GM23338 (cell line): ENCODE results near the gene ECE2. TPM values are rescaled to one million over a fixed set of nuclear protein-coding genes. Genes with fewer than 3 reads are reported as not detected.

Source experiments
- ATAC-seq: fragments of 200-7000 bp; cut with Tn5 transposase; 3 replicates; pipeline ENCODE4 v1.9.1; 2020
- DNase-seq: peaks from one replicate; pipeline ENCODE4 v3.0.0-alpha.2; 2015; ENCODE audit warnings: low spot score
- H2AFZ ChIP-seq: fragments of 200-600 bp; sonication (generic); 2 replicates; pipeline ENCODE4 v1.8.0; 2016; ENCODE audit warnings: antibody characterized with exemption, mild to moderate bottlenecking, moderate library complexity
- H3F3A ChIP-seq: fragments of 200-600 bp; sonication (generic); replicated peaks from 2 replicates; pipeline ENCODE4 v1.8.0; 2017; ENCODE audit warnings: antibody characterized with exemption, mixed run types, low read depth
- H3K27ac ChIP-seq: fragments of 200-600 bp; sonication (generic); 2 replicates; pipeline ENCODE4 v1.6.1; 2016; ENCODE audit warnings: low read depth
- H3K27me3 ChIP-seq: fragments of 200-600 bp; sonication (generic); 2 replicates; pipeline ENCODE4 v1.8.0; 2016; ENCODE audit warnings: mild to moderate bottlenecking, mixed run types, moderate library complexity; ENCODE audit not compliant: insufficient read depth
- H3K36me3 ChIP-seq: fragments of 200-600 bp; sonication (generic); 2 replicates; pipeline ENCODE4 v1.8.0; 2016; ENCODE audit warnings: mild to moderate bottlenecking; ENCODE audit not compliant: insufficient read depth
- H3K4me1 ChIP-seq: fragments of 200-600 bp; sonication (generic); 2 replicates; pipeline ENCODE4 v1.8.0; 2016; ENCODE audit warnings: mild to moderate bottlenecking, moderate library complexity; ENCODE audit not compliant: insufficient read depth
- H3K4me2 ChIP-seq: fragments of 200-600 bp; sonication (generic); 2 replicates; pipeline ENCODE4 v1.7.1; 2017; ENCODE audit warnings: mixed run types
- H3K4me3 ChIP-seq: fragments of 200-600 bp; sonication (generic); 2 replicates; pipeline ENCODE4 v1.6.1; 2016; ENCODE audit warnings: mixed run types
- H3K79me2 ChIP-seq: fragments of 200-600 bp; sonication (generic); replicated peaks from 2 replicates; pipeline ENCODE4 v1.8.0; 2017; ENCODE audit warnings: mild to moderate bottlenecking; ENCODE audit not compliant: insufficient read depth
- H3K9me2 ChIP-seq: fragments of 200-600 bp; sonication (generic); 2 replicates; pipeline ENCODE4 v1.8.0; 2017; ENCODE audit not compliant: insufficient read depth
- H4K20me1 ChIP-seq: fragments of 200-600 bp; sonication (generic); replicated peaks from 2 replicates; pipeline ENCODE4 v1.8.0; 2017; ENCODE audit warnings: mild to moderate bottlenecking; ENCODE audit not compliant: insufficient read depth
- H3K27ac Mint-ChIP-seq: 2 replicates; pipeline ENCODE4 v1.8.0; 2020; ENCODE audit warnings: inconsistent platforms, mild to moderate bottlenecking, moderate library complexity, mixed read lengths
- H3K27me3 Mint-ChIP-seq: 3 replicates; pipeline ENCODE4 v1.8.0; 2022; ENCODE audit warnings: low read depth, mild to moderate bottlenecking, moderate library complexity, mixed read lengths, inconsistent platforms; ENCODE audit not compliant: insufficient read depth, poor library complexity
- H3K36me3 Mint-ChIP-seq: 3 replicates; pipeline ENCODE4 v1.8.0; 2021; ENCODE audit warnings: low read depth, mild to moderate bottlenecking, inconsistent platforms, moderate library complexity, mixed read lengths
- H3K4me1 Mint-ChIP-seq: 3 replicates; pipeline ENCODE4 v1.8.0; 2020; ENCODE audit warnings: mild to moderate bottlenecking, inconsistent platforms, mixed read lengths
- H3K4me3 Mint-ChIP-seq: 3 replicates; pipeline ENCODE4 v1.8.0; 2021; ENCODE audit warnings: moderate library complexity, mild to moderate bottlenecking, inconsistent platforms, mixed read lengths
- H3K9me3 Mint-ChIP-seq: 3 replicates; pipeline ENCODE4 v1.8.0; 2020; ENCODE audit warnings: moderate library complexity, mild to moderate bottlenecking, inconsistent platforms, mixed read lengths
- CREB1 ChIP-seq: fragments of 250-450 bp; sonication (Bioruptor Pico); IDR thresholded peaks from 2 replicates; pipeline ENCODE4 v1.5.0; 2020; ENCODE audit warnings: low read depth, mild to moderate bottlenecking, moderate library complexity
- CTCF ChIP-seq, 2 experiments: fragments of 200-600 bp in 1 of 2; sonication (generic) in 1 of 2; conservative IDR thresholded peaks; 2 replicates each; pipeline versions ENCODE4 v1.5.1 to v1.6.1; 2016 to 2017; ENCODE audit warnings: antibody characterized with exemption in 2 of 2, low read depth in 2 of 2, mild to moderate bottlenecking in 2 of 2, moderate library complexity in 1 of 2
- ETS1 ChIP-seq: IDR thresholded peaks from 2 replicates; pipeline ENCODE4 v1.6.1; 2016; ENCODE audit warnings: antibody characterized with exemption
- EZH2 ChIP-seq: fragments of 200-600 bp; sonication (generic); IDR thresholded peaks from one replicate; pipeline ENCODE4 v1.8.0; 2017; ENCODE audit warnings: antibody characterized with exemption, mild to moderate bottlenecking, low read depth; ENCODE audit not compliant: unreplicated experiment
- EZH2phosphoT487 ChIP-seq: fragments of 200-600 bp; sonication (generic); IDR thresholded peaks from one replicate; pipeline ENCODE4 v1.8.1; 2018; ENCODE audit warnings: antibody characterized with exemption; ENCODE audit not compliant: unreplicated experiment
- JUNB ChIP-seq: IDR thresholded peaks from one replicate; pipeline ENCODE4 v1.6.1; 2016; ENCODE audit warnings: antibody characterized with exemption; ENCODE audit not compliant: unreplicated experiment
- NANOG ChIP-seq: IDR thresholded peaks from 2 replicates; pipeline ENCODE4 v1.6.1; 2016; ENCODE audit warnings: antibody characterized with exemption, borderline replicate concordance
- POLR2AphosphoS5 ChIP-seq: IDR thresholded peaks from 2 replicates; pipeline ENCODE4 v1.6.1; 2016; ENCODE audit warnings: antibody characterized with exemption, low read depth
- REST ChIP-seq: IDR thresholded peaks from one replicate; pipeline ENCODE4 v1.6.1; 2018; ENCODE audit warnings: antibody characterized with exemption; ENCODE audit not compliant: unreplicated experiment
- STAT1 ChIP-seq: IDR thresholded peaks from one replicate; pipeline ENCODE4 v1.6.1; 2016; ENCODE audit warnings: antibody characterized with exemption; ENCODE audit not compliant: unreplicated experiment
- ZNF114 ChIP-seq: fragments of 250-450 bp; sonication (Bioruptor Pico); IDR thresholded peaks from 2 replicates; pipeline ENCODE4 v1.5.0; 2020; ENCODE audit warnings: mild to moderate bottlenecking, moderate library complexity
- ZNF331 ChIP-seq: fragments of 250-450 bp; sonication (Bioruptor Pico); IDR thresholded peaks from 2 replicates; pipeline ENCODE4 v1.5.0; 2020; ENCODE audit warnings: low read depth, mild to moderate bottlenecking, moderate library complexity
- polyA plus RNA-seq: library from polyadenylated mRNA; unstranded; fragments of >200 nt; fragmentation: Nextera tagmentation; extraction: Ambion mirVana; gene quantifications from 2 replicates; pipeline ENCODE4 v1.2.1, GENCODE V29; 2016
- total RNA-seq: library from RNA; depleted of rRNA; stranded (reverse); fragments of >200 nt; shearing (Covaris generic); gene quantifications from 2 replicates; pipeline ENCODE4 v1.2.3, GENCODE V29; 2014
- TF ChIP-seq, protein P1 (sequence below): fragments of 250-450 bp; sonication (Bioruptor Pico); IDR thresholded peaks from 2 replicates; pipeline ENCODE4 v1.5.0; 2020; ENCODE audit warnings: mild to moderate bottlenecking, moderate library complexity

The ECE2 gene
- total and polyA plus RNA-seq, 2 experiments from 2014 or later = 0.24 to 0.48 TPM

- TF ChIP-seq, protein P1, sequence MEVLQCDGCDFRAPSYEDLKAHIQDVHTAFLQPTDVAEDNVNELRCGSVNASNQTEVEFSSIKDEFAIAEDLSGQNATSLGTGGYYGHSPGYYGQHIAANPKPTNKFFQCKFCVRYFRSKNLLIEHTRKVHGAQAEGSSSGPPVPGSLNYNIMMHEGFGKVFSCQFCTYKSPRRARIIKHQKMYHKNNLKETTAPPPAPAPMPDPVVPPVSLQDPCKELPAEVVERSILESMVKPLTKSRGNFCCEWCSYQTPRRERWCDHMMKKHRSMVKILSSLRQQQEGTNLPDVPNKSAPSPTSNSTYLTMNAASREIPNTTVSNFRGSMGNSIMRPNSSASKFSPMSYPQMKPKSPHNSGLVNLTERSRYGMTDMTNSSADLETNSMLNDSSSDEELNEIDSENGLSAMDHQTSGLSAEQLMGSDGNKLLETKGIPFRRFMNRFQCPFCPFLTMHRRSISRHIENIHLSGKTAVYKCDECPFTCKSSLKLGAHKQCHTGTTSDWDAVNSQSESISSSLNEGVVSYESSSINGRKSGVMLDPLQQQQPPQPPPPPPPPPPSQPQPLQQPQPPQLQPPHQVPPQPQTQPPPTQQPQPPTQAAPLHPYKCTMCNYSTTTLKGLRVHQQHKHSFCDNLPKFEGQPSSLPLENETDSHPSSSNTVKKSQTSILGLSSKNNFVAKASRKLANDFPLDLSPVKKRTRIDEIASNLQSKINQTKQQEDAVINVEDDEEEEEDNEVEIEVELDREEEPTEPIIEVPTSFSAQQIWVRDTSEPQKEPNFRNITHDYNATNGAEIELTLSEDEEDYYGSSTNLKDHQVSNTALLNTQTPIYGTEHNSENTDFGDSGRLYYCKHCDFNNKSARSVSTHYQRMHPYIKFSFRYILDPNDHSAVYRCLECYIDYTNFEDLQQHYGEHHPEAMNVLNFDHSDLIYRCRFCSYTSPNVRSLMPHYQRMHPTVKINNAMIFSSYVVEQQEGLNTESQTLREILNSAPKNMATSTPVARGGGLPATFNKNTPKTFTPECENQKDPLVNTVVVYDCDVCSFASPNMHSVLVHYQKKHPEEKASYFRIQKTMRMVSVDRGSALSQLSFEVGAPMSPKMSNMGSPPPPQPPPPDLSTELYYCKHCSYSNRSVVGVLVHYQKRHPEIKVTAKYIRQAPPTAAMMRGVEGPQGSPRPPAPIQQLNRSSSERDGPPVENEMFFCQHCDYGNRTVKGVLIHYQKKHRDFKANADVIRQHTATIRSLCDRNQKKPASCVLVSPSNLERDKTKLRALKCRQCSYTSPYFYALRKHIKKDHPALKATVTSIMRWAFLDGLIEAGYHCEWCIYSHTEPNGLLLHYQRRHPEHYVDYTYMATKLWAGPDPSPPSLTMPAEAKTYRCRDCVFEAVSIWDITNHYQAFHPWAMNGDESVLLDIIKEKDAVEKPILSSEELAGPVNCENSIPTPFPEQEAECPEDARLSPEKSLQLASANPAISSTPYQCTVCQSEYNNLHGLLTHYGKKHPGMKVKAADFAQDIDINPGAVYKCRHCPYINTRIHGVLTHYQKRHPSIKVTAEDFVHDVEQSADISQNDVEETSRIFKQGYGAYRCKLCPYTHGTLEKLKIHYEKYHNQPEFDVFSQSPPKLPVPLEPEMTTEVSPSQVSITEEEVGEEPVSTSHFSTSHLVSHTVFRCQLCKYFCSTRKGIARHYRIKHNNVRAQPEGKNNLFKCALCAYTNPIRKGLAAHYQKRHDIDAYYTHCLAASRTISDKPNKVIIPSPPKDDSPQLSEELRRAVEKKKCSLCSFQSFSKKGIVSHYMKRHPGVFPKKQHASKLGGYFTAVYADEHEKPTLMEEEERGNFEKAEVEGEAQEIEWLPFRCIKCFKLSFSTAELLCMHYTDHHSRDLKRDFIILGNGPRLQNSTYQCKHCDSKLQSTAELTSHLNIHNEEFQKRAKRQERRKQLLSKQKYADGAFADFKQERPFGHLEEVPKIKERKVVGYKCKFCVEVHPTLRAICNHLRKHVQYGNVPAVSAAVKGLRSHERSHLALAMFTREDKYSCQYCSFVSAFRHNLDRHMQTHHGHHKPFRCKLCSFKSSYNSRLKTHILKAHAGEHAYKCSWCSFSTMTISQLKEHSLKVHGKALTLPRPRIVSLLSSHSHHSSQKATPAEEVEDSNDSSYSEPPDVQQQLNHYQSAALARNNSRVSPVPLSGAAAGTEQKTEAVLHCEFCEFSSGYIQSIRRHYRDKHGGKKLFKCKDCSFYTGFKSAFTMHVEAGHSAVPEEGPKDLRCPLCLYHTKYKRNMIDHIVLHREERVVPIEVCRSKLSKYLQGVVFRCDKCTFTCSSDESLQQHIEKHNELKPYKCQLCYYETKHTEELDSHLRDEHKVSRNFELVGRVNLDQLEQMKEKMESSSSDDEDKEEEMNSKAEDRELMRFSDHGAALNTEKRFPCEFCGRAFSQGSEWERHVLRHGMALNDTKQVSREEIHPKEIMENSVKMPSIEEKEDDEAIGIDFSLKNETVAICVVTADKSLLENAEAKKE (CRISPR knock-in tag) = no peak
- TF ChIP-seq JUNB (no peak), ZNF114 (CRISPR knock-in tag) (no peak), CREB1 (CRISPR knock-in tag) (peak; percentile 98), ETS1 (peak; percentile 24; the same call in 1 of the 2 replicates), NANOG (no peak), ZNF331 (CRISPR knock-in tag) (no peak), STAT1 (no peak), POLR2AphosphoS5 (peak; percentile 86), EZH2phosphoT487 (no peak), REST (no peak), CTCF (conservative IDR thresholded peaks at IDR 0.05; ENCODE audit: low read depth in 2 of 2) (peak in 1 of 2 experiments; percentile 35; a peak in 2 of 4 replicates), EZH2 (no peak)
- no peaks in the 10 kb centered on the region for H3K27me3 ChIP-seq
- H4K20me1 ChIP-seq = peaks cover 41% of the 10 kb centered on the region
- H3K9me2 ChIP-seq = no peaks in the 10 kb centered on the region
- peaks cover 49% of the 10 kb centered on the region for H3K36me3 Mint-ChIP-seq
- peaks cover 32% of the 10 kb centered on the region for H3K79me2 ChIP-seq
- H3K27ac ChIP-seq = peak overlapping the region; percentile 98
- ATAC-seq (peak; percentile 65), DNase-seq (peak; percentile 93)
- peak overlapping the region; percentile 98 for H3K4me2 ChIP-seq
- peaks cover 3% of the 10 kb centered on the region; the same call in 1 of the 3 replicates for H3K9me3 Mint-ChIP-seq
- peaks cover 57% of the 10 kb centered on the region for H3F3A ChIP-seq
- H3K36me3 ChIP-seq = peaks cover 33% of the 10 kb centered on the region
- H2AFZ ChIP-seq = 0 out of 2 replicates have a peak overlapping the region, but pooled peaks have one; percentile 14
- H3K4me3 ChIP-seq = peak overlapping the region; percentile 86
- H3K27ac Mint-ChIP-seq = peak overlapping the region; percentile 97
- H3K4me1 ChIP-seq = peaks cover 27% of the 10 kb centered on the region
- H3K4me3 Mint-ChIP-seq = peak overlapping the region; percentile 87
- H3K4me1 Mint-ChIP-seq = peaks cover 37% of the 10 kb centered on the region
- H3K27me3 Mint-ChIP-seq = peaks cover 43% of the 10 kb centered on the region
Observed at GRCh38 chr3:184335661-184336546, 60.1 kb downstream of the ECE2 start.
